GM12892 (cell line): ENCODE measurements around the gene CAPN5.

Experiments
- DNase-seq: peaks from one replicate; pipeline ENCODE4 v3.0.0; 2011; ENCODE audit not compliant: insufficient read length
- FAIRE-seq: peaks from 2 replicates; lab custom pipeline; 2011; peaks lifted over from hg19 to GRCh38; lab: Jason Lieb, UNC
- POLR2A ChIP-seq: IDR thresholded peaks from 2 replicates; pipeline ENCODE4 v1.6.1; 2011; ENCODE audit warnings: low read depth, low read length, control low read depth
- POLR2AphosphoS5 ChIP-seq: IDR thresholded peaks from 2 replicates; pipeline ENCODE4 v1.6.1; 2011; ENCODE audit warnings: low read depth, low read length, control low read depth
- TAF1 ChIP-seq: IDR thresholded peaks from 2 replicates; pipeline ENCODE4 v1.6.1; 2011; ENCODE audit warnings: low read depth, mild to moderate bottlenecking, control low read depth, low read length, borderline replicate concordance

Gene CAPN5

DNA sequence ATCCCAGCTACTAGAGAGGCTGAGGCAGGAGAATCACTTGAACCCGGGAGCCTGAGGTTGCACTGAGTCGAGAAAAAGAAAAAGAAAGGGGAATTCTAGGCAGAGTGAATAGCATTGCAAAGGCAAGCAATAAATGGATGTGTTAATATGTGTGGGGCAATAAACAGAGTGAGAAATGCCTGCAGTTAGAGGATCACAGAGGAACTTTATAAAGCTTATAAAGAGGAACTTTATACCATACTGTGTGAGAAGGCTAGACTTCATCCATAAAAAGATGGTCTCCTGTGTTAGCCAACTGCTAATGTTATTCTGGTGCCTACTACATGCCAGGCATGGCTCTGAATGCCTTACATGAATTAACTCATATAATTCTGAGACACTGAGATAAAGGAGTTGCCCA is 31.7 kb upstream of the CAPN5 start:
- DNase-seq (no peak), FAIRE-seq (no peak)
- TF ChIP-seq POLR2AphosphoS5 (no peak), POLR2A (no peak), TAF1 (no peak)

DNA sequence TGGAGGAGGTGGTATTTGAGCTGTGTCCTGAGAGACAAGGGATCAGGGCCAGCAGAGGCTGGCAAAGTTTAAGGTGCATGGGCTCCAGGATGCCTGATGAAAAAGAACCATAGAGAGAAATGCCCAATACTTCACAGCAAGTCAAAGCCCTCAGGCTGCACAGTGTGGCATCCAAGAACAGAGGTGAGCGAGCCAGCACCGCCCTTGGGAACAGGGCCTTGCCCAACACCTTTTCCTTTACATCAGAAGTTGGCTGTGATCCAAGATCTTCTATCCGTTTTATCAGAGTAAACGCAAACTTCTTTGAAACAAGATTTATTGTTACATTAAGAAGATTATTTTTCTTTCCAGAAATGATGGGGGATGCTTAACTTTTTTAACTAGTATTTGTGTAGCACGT is 31.2 kb upstream of the CAPN5 start:
- no peak for FAIRE-seq
- TF ChIP-seq POLR2AphosphoS5 (no peak), POLR2A (no peak), TAF1 (no peak)
- no peak for DNase-seq

DNA sequence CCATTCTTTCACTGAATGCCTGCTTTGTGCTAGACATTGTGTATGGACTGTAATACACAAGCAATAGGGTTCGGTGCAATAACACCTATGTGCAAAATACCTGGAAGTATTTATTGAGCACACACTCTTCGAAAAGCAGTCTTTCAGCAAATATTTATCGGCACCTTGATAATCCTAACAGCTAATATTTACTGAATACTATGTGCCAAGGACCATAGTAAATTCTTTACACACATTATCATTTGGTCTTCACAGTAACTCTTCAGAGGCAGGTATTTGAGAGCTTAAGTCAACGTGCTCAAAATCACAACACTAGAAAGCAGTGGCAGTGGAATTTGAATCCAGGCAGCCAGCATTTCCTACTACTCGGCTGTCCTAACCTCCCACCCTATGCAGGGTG is 30.4 kb upstream of the CAPN5 start:
- DNase-seq (no peak), FAIRE-seq (no peak)
- TF ChIP-seq POLR2AphosphoS5 (no peak), POLR2A (no peak), TAF1 (no peak)

DNA sequence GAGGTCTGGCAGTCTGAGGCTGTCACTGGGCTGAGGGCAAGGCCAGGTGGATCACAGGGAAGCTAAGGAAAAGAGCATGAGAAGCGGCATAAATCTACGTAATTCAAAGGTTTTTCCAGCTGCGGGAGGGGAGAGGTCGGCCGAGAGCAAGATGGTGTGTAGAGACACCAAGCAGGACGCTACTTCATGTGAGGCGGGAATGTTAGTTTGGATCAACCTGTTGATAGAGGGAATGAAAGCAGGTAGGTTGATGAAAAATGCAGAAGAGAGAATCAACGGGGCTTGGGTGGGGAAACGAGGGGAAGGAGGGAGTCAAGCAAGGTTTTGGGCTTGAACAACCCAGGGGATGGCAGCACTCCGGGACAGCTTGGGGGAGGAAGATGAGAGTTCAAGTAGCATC is 29.7 kb upstream of the CAPN5 start:
- FAIRE-seq (no peak), DNase-seq (no peak)
- TF ChIP-seq POLR2AphosphoS5 (no peak), POLR2A (no peak), TAF1 (no peak)

DNA sequence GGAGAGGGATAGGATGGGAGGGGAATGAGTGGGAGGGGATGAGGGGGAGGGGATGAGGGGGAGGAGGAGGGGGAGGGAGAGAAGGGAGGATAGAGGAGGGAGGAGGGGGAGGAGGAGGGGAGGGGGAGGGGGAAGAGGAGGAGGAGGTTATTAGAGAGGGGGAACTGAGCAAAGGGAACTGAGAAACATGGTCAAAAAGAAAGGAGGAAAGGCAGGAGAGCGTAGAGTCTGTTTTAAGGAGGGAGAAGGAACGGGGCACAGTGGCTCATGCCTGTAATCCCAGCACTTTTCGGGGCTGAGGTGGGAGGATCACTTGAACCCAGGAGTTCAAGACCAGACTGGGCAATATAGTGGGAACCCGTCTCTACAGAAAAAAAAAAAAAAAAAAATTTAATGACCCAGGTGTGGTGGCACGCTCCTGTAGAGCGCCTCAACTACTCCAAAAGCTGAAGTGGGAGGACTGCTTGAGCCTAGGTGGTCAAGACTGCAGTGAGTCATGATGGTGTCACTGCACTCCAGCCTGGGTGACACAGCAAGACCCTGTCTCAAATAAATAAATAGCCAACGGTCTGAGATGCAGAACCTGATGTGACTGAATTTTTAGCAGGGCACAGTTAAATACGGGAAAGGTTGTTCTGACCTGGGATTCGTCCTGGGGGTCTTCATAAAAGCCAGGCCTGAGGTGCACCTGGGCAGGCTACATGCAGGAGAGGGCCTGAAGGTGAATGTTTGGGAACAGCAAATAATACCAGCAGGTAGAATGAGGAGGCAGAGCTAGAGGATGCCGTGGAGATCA is 28.5 kb upstream of the CAPN5 start:
- DNase-seq, result no peak
- FAIRE-seq, result no peak
- TF ChIP-seq POLR2A (no peak), POLR2AphosphoS5 (no peak), TAF1 (no peak)

DNA sequence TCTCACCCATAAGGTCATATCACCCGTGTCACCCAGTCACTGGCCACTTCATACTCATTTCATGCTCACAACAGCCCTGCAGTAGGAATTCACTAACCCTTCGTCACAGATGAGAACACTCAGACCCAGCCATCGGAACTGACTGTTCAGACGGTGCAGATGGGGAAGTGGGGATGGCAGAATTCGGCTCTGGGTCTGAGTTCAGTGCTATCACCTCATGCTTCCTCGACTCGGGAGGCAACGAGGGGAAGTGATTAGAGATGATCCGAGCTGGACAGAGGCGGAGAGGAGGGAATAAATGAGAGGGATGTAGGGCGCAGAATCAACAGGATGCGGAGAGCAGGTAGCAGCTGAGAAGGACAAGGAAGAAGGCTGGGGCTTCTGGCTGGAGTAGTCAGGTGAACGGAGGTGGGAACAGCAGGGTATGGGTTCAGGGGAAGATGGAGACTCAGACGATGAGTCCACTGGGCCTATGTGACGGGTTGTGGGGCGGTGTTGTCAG is 27.9 kb upstream of the CAPN5 start:
- DNase-seq, result no peak
- no peak for TF ChIP-seq TAF1
- TF ChIP-seq POLR2AphosphoS5, result no peak
- TF ChIP-seq POLR2A, result no peak
- FAIRE-seq, result peak; percentile 87

DNA sequence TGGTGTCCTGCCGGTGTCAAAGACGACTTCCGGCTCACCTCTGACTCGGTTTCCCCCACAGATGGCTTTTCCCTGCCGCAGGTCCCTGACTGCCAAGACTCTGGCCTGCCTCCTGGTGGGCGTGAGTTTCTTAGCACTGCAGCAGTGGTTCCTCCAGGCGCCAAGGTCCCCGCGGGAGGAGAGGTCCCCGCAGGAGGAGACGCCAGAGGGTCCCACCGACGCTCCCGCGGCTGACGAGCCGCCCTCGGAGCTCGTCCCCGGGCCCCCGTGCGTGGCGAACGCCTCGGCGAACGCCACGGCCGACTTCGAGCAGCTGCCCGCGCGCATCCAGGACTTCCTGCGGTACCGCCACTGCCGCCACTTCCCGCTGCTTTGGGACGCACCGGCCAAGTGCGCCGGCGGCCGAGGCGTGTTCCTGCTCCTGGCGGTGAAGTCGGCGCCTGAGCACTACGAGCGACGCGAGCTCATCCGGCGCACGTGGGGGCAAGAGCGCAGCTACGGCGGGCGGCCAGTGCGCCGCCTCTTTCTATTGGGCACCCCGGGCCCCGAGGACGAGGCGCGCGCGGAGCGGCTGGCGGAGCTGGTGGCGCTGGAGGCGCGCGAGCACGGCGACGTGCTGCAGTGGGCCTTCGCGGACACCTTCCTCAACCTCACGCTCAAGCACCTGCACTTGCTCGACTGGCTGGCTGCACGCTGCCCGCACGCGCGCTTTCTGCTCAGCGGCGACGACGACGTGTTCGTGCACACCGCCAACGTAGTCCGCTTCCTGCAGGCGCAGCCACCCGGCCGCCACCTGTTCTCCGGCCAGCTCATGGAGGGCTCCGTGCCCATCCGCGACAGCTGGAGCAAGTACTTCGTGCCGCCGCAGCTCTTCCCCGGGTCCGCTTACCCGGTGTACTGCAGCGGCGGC is 27.0 kb upstream of the CAPN5 start:
- no peak for TF ChIP-seq POLR2AphosphoS5
- no peak for TF ChIP-seq POLR2A
- no peak for TF ChIP-seq TAF1
- FAIRE-seq, result no peak
- DNase-seq, result no peak

DNA sequence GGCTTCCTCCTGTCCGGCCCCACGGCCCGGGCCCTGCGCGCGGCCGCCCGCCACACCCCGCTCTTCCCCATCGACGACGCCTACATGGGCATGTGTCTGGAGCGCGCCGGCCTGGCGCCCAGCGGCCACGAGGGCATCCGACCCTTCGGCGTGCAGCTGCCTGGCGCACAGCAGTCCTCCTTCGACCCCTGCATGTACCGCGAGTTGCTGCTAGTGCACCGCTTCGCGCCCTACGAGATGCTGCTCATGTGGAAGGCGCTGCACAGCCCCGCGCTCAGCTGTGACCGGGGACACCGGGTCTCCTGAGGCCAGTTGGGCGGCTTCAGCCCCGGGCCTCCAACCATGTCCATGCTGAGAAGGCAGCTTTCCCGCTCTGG is 26.4 kb upstream of the CAPN5 start:
- no peak for TF ChIP-seq TAF1
- no peak for TF ChIP-seq POLR2A
- no peak for TF ChIP-seq POLR2AphosphoS5
- DNase-seq (no peak), FAIRE-seq (no peak)

DNA sequence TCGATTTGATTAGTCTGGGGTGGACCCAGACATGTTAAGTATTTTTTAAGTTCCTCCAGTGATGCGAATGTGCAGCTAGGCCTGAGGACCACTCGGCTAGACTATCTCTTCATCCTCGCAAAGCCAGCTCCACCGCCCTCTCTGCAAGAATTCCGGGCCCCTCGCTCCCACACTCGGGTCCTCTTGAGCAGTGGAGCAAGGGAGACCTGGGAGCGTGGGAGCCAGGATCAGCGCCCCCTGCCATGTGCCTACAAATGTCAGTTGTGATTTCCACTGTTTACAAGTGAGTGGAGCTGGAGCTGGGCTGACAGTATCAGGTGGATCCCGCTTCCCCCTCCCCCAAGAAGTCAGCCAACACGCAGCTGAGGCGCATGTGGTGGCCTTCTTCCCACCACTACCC is 25.9 kb upstream of the CAPN5 start:
- TF ChIP-seq TAF1, result no peak
- TF ChIP-seq POLR2A, result no peak
- no peak for TF ChIP-seq POLR2AphosphoS5
- FAIRE-seq (no peak), DNase-seq (no peak)

DNA sequence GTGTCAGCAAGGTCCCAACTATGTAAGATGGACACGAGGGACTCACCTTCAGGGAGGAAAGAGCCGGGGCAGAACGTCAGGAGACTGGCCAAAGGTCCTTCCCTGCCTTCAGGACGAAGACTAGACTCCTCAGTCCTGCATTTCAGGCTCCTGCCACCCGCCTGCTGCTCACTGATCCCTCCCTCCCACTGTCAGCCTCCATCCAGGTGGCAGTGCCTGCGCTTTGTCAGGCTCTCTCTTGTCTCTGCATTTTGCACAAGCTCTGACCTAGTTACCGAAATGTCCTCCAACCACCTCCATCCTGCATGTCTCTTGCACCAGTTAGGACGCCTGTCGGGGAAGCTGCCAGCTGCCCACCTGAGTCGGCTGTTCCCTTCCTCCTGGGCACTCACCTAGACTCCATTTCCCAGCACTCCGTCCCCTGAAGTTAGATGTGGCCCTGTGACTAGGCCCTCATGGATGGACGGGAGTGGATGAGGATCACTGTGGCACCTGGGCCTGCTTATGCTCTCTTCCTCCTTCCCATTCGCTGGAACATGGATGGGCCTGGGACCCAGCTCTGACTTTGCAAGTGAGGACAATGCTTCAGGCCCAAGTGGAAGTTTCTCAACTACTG is 24.6 kb upstream of the CAPN5 start:
- FAIRE-seq, result no peak
- TF ChIP-seq POLR2A, result no peak
- TF ChIP-seq TAF1, result no peak
- no peak for TF ChIP-seq POLR2AphosphoS5

DNA sequence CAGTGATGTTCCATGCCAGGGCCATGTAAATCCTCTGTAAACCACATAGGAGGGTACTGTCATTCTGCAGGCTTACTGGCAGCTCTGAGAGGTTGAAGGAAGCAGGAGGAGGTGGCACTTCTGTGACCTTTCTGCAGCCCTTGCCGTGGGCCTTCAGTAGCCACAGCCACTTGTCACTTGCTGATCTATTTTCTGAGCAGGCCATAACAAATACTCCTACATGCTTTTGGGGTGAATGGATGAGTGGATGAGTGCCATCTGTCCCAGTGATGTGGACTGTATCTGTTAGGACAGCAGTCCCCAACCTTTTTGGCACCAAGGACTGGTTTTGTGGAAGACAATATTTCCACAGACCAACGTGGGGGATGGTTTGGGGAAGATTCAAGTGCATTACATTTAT is 22.4 kb upstream of the CAPN5 start:
- no peak for DNase-seq
- no peak for TF ChIP-seq POLR2AphosphoS5
- TF ChIP-seq POLR2A, result no peak
- no peak for TF ChIP-seq TAF1
- FAIRE-seq, result no peak

More for the DNA sequence above, 24.6 kb upstream of the CAPN5 start:
- no peak for DNase-seq
